Measurements from ENCODE around the gene VAPB. TPM values are rescaled to one million over a fixed set of nuclear protein-coding genes. Genes with fewer than 3 reads are reported as not detected.

VAPB gene
- total RNA-seq, 1 donor from 2014 or later = 17.6 TPM

DNA sequence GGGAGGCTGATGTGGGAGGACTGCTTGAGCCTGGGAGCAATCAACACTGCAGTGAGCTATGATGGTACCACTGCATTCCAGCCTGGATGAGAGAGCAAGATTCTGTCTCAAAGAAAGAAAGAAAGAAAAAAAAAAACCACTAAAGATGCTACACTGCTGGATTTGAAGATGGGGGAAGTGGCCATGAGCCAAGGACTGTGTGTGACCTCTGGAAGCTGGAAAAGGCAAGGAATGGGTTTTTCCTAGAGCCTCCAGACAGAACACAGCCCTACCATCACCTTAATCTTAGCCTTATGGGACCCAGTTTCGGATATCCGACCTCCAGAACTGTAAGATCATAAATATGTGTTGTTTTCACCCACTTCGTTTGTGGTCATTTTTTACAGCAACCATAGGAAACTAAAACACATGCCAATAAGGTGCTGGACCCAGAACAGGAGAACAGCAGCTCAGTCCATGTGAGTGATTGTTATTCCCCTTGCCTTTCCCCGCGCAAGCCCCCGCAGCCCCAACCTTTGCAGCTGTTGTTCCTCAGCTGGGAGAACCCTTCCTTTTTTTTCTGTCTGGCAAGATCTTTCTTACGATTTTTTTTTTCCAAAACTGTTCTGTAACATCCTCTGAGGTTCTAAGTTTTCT is 11.1 kb upstream of the VAPB start:
- DNase-seq (ENCODE audit: extremely low read depth, low read depth, low spot score) = no peak

DNA sequence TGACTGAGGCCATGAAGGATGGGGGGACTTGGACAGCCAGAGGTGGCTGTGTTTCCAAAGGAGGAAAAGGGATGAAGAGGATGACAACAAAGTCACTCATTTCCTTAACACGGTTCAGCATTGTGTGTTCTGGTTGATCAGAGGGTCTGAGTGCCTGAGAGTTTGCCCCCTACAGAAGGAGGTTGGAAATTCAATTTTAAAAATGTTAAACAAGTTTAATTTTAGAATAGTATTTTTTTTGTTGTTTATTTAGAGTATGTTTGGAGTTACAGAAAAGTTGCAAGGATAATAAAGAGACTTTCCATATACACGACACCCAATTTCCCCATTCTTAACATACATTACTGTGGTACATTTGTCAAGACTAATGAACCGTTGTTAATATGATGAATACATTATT is 10.3 kb upstream of the VAPB start:
- DNase-seq (ENCODE audit: extremely low read depth, low read depth, low spot score) = no peak

DNA sequence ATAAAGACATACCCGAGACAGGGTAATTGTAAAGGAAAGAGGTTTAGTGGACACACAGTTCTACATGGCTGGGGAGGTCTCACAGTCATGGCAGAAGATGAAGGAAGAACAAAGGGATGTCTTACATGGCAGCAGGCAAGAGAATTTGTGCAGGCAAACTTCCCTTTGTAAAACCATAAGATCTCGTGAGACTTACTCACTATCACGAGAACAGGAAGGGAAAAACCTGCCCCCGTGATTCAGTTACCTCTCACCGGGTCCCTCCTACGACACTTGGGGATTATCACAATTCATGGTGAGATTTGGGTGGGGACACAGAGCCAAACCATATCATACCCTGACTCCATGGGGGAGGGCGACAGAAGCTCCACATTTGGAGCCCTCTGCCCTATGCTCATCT is 7.4 kb upstream of the VAPB start:
- DNase-seq (ENCODE audit: extremely low read depth, low read depth, low spot score) = no peak

DNA sequence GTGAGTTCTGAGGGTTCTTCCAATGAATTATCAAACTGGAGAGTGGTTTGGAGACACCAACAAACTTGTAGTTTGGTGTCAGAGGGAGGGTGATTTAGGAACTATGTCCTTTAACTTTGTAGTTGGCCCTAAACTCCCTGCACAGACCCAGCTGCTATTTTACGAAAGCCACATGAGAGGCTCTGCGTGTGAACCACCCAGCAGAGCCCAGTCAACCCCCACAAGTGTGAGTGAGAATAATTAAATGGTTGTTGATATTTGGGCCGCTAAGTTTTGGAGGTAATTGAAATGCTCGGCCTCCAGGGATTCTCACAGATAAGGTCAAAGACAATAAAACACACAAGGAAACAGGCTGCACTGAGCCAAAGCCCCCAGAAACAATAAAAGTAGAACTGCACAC is 6.9 kb upstream of the VAPB start:
- DNase-seq (ENCODE audit: extremely low read depth, low read depth, low spot score) = no peak

DNA sequence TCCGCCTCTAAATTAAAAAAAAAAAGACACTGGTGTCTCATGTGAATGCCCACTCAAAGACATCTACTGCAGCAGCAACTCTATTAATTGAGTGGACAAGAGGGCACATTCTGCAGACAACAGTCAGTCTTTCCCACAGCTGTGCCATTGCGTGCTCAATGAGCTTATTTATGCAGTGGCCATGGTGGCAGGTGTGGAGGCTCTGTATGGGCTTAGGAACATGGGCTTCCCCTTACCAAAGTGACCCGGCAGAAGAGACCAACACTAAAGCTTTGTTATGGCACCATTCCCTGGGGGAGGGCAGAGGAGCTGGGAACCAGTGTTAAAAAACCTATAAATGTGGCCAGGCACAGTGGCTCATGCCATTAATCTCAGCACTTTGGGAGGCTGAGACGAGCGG is 4.2 kb upstream of the VAPB start:
- no peak for DNase-seq (ENCODE audit: extremely low read depth, low read depth, low spot score)

DNA sequence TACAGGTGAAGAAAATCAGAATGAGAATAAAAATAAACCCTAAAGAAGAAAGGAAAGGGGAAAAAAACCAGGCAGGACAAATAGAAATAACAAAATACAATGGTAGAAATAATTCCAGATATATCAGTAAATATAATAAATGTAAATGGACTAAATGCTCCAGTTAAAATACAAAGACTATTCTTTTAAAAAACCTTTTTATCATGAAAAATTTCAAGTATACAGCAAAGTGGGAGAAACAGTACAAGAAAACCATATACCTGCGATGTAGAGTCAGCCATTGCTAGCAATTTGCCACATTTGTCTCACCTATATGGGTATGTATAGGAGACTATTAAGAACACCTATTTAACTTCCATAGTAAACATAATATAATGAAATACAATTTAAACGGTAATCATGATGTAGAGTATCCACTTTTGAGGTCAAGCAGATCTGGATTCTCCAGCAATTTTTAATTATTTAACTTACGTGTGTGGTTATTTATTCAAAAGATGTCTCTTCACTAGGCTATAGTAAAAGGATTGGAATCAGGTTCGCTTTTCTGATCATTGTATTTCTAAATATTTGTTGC is 914 bp upstream of the VAPB start:
- no peak for DNase-seq (ENCODE audit: extremely low read depth, low read depth, low spot score)

DNA sequence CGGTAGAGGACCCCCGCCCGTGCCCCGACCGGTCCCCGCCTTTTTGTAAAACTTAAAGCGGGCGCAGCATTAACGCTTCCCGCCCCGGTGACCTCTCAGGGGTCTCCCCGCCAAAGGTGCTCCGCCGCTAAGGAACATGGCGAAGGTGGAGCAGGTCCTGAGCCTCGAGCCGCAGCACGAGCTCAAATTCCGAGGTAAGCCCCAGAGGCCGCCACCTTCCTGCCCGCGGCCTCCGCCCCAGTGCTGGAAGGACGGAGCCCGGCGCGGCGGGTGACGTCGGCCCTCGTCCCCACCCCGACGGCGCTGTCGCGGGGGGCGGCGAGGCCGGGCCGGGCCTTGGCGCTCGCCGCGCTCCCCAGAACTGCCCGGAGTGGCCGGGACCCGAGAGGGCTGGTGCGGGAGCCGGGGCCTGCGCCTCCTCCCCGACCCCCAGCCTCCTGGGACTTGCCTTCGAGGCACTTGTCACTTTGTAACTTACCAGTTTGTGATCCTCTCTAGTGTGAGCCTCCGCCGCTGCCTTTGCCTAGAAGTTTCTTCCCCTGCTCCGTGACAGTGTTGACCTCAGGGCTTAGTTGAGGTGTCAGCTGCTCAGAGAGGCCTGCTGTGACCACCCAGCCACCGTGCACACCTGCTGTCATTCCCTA is 417 bp downstream of the VAPB start:
- DNase-seq (ENCODE audit: extremely low read depth, low read depth, low spot score) = no peak

DNA sequence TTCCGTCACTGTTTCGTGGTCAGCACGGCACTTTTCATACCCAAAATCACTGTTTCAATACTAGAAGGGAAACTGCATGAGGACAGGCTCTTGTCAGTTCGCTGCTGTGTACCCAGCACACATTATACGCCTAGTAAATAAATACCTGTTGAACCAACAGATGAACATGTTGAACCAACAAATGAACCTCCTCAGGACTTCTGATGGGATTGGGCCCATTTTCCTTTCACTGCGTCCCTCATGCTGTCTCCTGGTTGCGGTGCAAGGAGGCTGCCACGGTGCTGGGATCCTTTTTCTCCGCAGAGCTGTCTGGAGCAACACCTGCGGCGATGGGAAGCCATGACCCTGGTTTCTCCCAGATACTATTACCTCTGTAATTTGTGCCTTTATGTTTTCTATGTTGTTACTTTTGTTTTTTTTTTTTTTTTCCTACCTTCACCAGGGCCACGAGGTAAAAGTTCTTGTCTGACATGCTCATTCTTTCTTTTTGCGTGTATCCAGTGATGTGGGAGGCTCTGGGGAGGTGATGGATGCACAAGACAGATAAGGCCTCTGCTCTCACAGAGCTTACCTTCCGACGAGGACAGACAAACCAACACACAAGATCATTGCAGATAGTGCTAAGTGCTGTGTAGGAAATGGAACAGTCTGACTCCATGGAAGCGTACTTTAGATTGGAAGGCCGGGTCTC is 1.1 kb downstream of the VAPB start:
- no peak for DNase-seq (ENCODE audit: extremely low read depth, low read depth, low spot score)

DNA sequence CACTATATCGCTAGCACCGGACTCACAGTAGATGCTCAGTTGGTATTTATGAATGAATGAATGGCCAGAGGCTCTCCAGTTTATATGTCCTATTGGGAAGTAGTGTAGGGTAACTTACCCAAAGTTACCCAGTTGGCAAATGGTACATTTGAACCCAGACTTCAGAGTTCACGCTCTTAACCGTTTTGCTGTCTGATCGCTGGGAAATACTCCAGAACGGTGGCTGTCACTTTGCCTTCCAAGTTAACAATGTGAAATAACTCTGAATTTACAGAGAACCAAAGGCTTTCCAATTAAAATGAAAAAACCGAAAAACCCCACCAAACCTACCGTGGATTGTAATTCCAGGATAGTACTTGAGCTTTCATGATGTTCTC is 1.6 kb downstream of the VAPB start:
- no peak for DNase-seq (ENCODE audit: extremely low read depth, low read depth, low spot score)

DNA sequence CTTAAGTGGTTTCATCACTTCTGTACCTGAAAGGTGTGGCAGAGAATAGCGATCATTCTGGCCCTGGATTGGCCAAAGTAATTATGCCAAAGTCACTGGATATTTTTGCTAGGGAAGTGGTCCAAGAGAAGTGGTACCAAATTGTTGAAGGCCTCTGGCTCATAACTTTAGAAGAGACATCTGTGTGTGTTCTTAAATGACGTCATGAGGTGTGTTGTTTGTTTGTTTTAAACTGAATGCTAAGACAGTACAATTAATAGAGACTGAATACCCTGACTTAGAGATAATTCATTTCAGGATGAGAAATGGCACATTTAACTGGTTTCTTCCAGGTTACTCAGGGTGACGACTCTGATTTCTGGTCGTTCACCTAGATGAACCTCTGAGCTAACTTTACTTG is 3.3 kb downstream of the VAPB start:
- no peak for DNase-seq (ENCODE audit: extremely low read depth, low read depth, low spot score)

DNA sequence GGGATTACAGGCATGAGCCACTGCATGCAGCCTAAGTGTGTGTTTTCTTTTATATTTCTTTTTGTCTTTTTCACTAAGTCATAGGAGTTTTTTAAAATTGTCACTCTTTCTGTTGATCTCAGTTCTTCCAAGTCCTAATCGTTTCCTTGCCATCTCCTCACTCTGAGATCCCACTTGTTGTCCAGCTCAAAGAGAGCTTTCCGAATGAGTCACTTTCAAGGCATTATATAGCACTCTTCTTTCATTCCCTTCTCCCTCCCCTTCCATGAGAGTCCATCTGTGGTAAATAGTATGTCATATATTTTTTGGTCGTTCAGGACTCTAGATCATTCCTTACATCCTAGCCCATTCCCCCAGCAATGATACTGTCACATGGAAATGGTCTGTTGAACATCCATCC is 4.3 kb downstream of the VAPB start:
- DNase-seq (ENCODE audit: extremely low read depth, low read depth, low spot score) = no peak

DNA sequence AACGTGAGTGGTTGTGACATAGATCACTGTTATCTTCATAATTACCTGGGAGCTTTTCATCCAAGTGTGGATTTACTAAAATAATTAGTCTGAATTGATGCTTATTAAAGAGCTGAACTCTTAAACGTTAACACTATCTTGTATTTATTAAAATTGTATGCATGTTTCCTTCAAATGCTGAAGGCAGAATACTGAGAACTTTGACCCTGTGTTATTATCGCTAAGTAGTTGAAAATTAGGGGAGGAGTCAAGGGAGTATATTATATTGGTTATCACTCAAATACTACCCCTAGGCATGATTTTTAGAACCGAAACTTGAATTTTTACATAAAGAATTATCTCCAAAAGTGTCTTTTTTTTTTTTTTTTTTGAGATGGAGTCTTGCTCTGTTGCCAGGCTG is 5.8 kb downstream of the VAPB start:
- DNase-seq (ENCODE audit: extremely low read depth, low read depth, low spot score) = no peak

DNA sequence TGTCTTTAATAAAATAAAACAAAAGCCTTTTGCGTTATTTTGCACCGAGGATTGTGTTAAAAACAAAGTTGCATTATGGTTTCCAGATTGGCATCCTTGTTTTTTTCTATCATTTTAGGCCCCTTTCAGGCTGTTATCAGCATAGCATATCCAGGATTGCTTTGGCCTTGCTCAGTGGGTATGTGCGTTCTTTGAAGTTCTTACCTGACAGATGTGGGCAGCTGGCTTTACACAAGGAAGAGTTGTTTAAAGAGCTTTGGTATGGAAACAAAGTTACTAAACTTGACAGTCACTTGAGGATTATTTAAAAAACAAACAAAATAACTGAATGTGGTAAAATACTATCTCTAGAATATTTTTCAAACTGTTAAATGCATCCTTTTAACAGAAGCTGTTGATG is 6.6 kb downstream of the VAPB start:
- no peak for DNase-seq (ENCODE audit: extremely low read depth, low read depth, low spot score)

DNA sequence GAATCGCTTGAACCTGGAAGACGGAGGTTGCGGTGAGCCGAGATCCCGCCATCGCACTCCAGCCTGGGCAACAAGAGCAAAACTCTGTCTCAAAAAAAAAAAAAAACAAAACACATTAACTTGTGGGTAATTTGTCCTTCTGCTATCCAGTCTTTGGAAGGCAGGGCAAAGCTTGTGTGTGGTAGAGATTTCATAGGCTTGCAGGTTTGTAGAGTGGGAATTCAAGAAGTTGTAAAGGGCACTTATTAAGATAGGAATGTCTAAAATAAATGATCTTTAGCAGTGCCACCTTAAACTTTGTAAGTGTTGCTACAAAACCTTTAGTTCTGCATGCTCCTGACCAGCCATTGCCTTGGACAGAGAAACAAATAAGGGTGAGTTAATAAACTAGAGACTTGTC is 8.4 kb downstream of the VAPB start:
- no peak for DNase-seq (ENCODE audit: extremely low read depth, low read depth, low spot score)

DNA sequence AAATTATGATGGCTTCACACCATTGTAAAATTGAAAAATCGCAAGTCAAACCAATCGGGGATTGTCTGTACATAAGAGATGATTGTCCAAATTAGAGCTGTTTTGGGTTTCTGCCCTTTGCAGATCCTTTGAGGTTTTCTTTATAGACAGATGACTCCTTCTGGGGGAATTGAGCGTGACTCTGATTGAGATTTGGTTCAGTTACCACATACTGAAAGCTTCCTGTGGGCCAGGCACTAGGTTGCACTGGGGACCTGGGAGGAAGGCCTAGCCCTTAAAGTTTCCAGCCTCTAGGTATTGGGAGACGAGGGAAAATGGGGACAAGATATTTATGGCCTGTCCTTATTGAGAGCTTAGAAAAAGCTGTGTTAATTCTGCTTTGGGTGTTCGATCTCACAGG is 9.2 kb downstream of the VAPB start:
- no peak for DNase-seq (ENCODE audit: extremely low read depth, low read depth, low spot score)

DNA sequence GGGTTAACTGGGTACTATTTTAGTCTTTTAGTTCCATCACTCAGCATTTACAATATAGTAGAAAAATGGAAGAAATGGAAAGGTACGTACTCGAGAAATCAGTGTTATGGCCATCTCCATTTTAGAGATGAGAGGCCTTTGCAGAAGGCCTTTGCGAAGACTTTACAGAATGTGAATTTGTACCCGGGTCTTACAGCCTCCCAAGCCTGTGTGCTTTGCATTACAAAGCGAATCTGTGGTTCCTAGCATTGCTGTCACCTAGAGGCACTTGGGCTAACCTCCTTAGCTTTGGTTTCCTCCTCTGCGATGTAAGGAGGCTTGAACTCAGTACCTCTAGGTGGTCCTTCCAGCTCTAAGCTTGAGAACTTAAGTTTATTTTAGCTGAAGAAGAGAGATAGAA is 10.9 kb downstream of the VAPB start:
- DNase-seq (ENCODE audit: extremely low read depth, low read depth, low spot score) = no peak

DNA sequence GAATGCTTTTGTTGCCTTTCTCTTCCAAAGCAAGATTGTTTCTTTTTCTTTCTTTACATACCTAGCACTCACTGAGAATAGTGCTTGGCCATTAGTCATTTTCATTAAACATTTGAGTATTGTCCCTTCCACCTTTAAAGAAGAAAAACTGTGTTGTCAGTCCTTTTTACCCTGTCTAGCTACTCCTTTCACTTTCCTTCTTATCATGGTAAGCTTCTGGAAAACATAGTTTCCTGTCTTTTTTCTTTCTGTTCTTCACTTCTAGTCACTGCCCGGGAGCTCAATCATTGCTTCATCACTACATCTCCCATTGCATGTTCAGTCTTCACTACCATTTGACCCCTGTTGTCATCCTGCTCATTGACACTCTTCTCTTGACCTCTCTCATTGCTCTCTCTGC is 12.1 kb downstream of the VAPB start:
- DNase-seq (ENCODE audit: extremely low read depth, low read depth, low spot score) = no peak

DNA sequence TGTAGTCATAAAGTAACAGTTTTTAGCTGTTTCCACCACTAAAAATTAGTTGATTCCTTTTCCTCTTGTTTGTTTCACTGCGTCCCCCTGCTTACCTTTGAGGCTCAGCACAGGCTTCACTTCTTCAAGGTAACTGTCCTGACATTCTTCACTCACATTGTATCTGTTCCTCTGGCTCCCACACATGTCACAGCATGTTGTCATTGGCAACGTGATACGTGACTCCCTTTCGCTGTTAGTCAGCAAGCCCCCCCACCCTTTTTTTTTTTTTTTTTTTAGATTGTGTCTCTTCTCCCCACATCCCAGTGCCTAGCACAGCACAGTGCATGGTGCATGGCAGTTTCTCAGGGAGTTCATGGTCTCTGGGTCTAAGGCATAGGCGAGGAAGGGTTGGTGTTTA is 13.3 kb downstream of the VAPB start:
- no peak for DNase-seq (ENCODE audit: extremely low read depth, low read depth, low spot score)

DNA sequence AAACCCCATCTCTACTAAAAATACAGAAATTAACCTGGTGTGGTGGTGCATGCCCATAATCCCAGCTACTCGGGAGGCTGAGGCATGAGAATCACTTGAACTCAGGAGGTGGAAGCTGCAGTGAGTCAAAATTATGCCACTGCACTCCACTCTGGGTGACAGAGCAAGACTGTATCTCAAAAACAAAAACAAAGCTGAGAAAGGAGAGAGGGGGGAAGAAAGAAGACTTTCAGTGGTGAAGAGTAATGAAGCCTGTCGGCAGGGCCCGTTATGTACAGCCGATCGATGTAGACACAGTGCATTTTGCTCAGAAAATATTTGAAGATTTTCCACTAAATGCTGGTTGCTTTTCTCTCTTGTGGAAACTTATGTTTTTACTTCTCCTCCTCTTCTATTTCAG is 13.8 kb downstream of the VAPB start:
- DNase-seq (ENCODE audit: extremely low read depth, low read depth, low spot score) = no peak

DNA sequence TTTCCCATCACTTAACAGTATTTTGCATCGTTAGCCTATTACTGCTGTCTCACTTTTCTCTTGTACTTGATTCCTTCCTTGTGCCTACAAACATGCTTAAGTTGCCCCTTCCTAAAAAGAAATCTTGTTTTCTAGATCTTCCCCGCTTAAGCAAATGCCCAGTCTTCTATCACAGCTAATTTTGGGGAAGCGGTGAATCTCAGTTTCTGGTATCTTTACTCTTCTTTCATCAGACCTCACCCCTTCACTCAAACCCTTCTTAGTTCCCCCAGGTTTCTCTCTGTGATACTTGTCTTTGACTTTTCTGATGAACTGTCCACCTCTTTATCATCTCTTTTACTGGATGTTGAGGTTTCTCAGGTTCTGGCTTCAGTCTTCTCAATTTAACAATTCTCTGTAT is 14.2 kb downstream of the VAPB start:
- no peak for DNase-seq (ENCODE audit: extremely low read depth, low read depth, low spot score)

DNA sequence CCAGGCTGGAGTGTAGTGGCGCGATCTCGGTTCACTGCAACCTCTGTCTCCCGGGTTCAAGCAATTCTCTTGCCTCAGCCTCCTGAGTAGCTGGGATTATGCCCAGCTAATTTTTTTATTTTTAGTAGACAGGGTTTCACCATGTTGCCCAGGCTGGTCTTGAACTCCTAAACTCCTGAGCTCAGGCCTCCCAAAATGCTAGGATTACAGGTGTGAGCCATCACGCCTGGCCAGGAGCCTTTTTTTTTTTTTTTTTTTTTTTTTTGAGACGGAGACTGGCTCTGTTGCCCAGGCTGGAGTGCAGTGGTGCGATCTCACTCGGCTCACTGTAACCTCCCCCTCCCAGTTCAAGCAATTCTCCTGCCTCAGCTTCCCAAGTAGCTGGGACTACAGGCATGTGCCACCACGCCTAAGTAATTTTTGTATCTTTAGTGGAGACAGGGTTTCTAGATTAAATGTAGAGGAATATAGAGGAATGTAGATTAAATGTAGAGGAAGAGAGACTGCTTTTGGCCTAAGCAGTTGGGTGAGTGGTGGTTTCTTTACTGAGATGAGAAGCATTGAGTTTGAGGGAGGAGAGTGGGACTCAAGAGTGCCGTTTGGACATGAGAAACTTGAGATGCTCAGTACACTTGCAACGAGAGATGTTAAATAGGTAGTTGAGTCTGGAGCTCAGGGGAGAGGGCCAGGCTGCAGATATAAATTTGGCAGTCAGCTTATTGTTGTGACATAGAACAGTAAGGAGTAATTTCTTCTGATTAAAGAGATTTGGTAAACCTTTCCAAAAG is 16.7 kb downstream of the VAPB start:
- DNase-seq (ENCODE audit: extremely low read depth, low read depth, low spot score) = no peak
